HuH-7.5 (cell line): Measurements from ENCODE around the gene FAM47E.

Experiments
- DNase-seq: peaks from one replicate; pipeline ENCODE4 v3.0.0; 2011; ENCODE audit warnings: low spot score

FAM47E gene

GRCh38 chr4:76301775-76302162 is 50.2 kb downstream of the FAM47E start:
- no peak for DNase-seq

GRCh38 chr4:76302826-76303438 is 51.4 kb downstream of the FAM47E start:
- DNase-seq: no peak

GRCh38 chr4:76305033-76305687 is 53.6 kb downstream of the FAM47E start:
- no peak for DNase-seq

GRCh38 chr4:76305971-76306881 is 54.7 kb downstream of the FAM47E start, which contains the start of gene STBD1:
Gene STBD1, plus strand, starts transcription at chr4:76306733. Its CDS starts 37 bp downstream, at chr4:76306770.
- DNase-seq: peak; percentile 81

- peak; percentile 32 for DNase-seq
These were observed 55.5 kb downstream of the FAM47E start for GRCh38 chr4:76306882-76307659.

GRCh38 chr4:76307660-76308014 is 56.1 kb downstream of the FAM47E start:
- no peak for DNase-seq

GRCh38 chr4:76308548-76308947 is 57.0 kb downstream of the FAM47E start:
- peak; percentile 38 for DNase-seq

GRCh38 chr4:76309939-76310550 is 58.5 kb downstream of the FAM47E start:
- no peak for DNase-seq

GRCh38 chr4:76310683-76311082 is 59.2 kb downstream of the FAM47E start:
- DNase-seq: no peak

- no peak for DNase-seq
These were observed 60.4 kb downstream of the FAM47E start for GRCh38 chr4:76311896-76312331.

GRCh38 chr4:76312457-76312856 is 60.9 kb downstream of the FAM47E start:
- DNase-seq: no peak

GRCh38 chr4:76313547-76313946 is 62.0 kb downstream of the FAM47E start:
- no peak for DNase-seq

- DNase-seq: no peak
These were observed 63.9 kb downstream of the FAM47E start for GRCh38 chr4:76315267-76315918.

- DNase-seq: no peak
These were observed 64.6 kb downstream of the FAM47E start for GRCh38 chr4:76316131-76316530.

GRCh38 chr4:76322236-76322635 is 70.7 kb downstream of the FAM47E start:
- no peak for DNase-seq

GRCh38 chr4:76325072-76325471 is 73.6 kb downstream of the FAM47E start:
- DNase-seq: no peak

GRCh38 chr4:76326515-76326914 is 75.0 kb downstream of the FAM47E start:
- no peak for DNase-seq
